Activated naive CD4-positive, alpha-beta T cell treated with anti-CD3 and anti-CD28 coated beads, Interleukin-2, amount 50 U/mL, for 72 hours (primary cell): ENCODE data around the gene PRPF18. TPM values are rescaled to one million over a fixed set of nuclear protein-coding genes. Genes with fewer than 3 reads are reported as not detected.

Experiments
- ATAC-seq, 2 donors: fragments of 150-1000 bp; cut with Tn5 transposase; 2 replicates each; pipeline ENCODE4 v1.10.0; 2021; ENCODE audit warnings: mild to moderate bottlenecking in 2 of 2, moderate library complexity in 2 of 2
- DNase-seq, 2 donors: peaks; one replicate each; pipeline ENCODE4 v3.0.0; 2021 to 2022; ENCODE audit warnings: low spot score in 2 of 2
- H3K27ac Mint-ChIP-seq, 2 donors: one replicate each; pipeline ENCODE4 v1.8.0; 2022; ENCODE audit warnings: mild to moderate bottlenecking in 2 of 2, mixed read lengths in 2 of 2
- H3K36me3 Mint-ChIP-seq, 2 donors: one replicate each; pipeline ENCODE4 v1.8.0; 2022; ENCODE audit warnings: mixed read lengths in 2 of 2
- H3K9me3 Mint-ChIP-seq, 2 donors: one replicate each; pipeline ENCODE4 v1.8.0; 2022; ENCODE audit warnings: mixed read lengths in 2 of 2
- total RNA-seq, 2 donors: library from RNA; stranded (reverse); gene quantifications; one replicate each; pipeline ENCODE4 v1.2.3, GENCODE V29; 2022

Gene PRPF18
- total RNA-seq, 2 donors from 2014 or later: 19.9 to 31.2 TPM

DNA sequence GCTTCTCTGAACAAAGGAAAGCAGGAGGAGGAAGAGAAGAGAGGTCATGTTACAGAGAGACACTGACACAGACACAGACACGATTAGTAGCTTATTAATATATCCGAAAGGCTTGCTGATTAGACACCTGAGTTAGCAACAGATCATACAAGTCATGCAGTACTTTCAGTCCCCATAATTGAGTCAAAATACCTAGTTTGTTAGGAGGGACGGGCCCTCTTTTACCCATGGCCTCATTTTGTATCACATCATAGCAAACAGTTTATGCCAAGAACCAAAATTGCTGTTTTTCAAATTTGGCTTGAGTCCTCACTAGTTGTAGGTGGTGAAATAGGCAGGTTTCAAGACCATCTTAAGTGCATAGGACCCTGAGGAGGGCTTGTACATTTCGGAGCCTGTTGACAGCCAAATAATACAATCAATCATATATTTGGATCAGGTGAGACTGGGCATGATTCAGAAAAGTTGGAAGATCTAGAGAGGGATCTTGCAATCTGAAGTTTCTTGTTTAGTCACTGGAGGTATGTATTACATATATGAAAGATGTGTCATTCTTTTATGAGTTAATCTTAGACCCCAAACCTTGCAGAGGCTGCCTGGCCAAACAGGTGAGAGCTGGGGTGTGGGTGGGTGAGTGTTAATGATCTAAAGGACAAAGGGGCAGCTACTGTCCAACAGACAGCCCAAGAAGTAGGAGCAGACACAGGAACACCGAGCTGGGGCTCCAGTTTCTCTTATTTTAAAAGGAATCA, 65.4 kb downstream of the PRPF18 start:
- H3K27ac Mint-ChIP-seq: peak overlapping the region; percentile 38 to 75
- DNase-seq (no peak), ATAC-seq (peak; percentile 79 to 87)
- H3K9me3 Mint-ChIP-seq: no peaks in the 10 kb centered on the region
- peaks cover 0 to 9% of the 10 kb centered on the region in 2 donors for H3K36me3 Mint-ChIP-seq

DNA sequence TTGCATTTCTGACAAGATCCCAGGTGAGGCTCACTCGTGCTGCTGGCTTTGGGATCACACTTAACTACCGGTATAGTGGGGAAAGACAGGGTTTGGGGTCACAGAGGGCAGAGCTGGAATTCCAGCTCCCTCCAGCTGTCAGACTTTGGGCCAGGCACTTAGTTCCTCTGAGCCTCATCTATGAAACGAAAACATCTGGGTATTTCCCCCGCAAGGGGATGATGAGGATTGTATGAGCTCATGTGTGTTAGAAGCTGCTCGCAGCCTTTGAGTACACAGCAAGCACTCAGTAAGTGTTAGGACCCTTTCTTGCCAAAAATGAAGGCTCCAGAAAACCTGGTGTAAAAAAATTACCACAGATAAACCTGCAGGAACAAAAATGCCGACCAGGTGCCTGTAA, 66.1 kb downstream of the PRPF18 start:
- ATAC-seq (peak in 1 of 2 donors; percentile 44), DNase-seq (no peak)
- Mint-ChIP-seq H3K36me3 (peaks cover 0 to 9% of the 10 kb centered on the region in 2 donors), H3K9me3 (no peaks in the 10 kb centered on the region), H3K27ac (peak overlapping the region; percentile 36 to 75)

DNA sequence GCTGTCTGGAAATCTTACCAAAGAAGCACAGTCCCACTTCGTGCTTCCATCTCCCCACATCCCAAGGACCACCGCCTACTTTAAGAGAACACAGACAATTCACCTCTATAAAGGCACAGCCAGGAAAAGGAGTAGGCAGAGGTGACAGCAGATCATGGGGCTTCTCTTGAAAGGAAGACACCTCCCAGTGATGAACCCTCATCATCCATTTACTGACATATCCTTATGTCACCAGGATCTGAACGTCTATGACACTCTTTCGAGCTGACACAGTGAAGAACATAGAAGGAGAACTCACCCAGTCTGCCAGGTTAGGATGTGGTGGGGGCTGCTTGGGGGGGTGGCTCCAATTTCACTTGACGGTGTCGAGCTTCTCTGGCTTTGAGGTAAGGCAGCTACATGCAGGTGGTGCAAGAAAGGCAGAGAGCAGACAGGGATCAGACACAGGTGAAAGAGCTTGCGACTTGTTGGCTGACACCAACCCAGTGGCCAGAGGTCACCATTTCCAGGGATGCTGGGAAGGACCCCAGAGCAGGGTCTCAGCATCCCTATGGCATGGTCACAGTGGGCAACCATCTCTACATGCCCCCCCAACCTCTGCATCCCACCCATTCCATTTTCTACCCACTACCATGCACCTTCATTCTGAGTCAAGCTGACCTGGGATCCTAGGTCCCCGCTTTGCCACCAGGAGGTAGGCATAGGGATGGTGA, 67.5 kb downstream of the PRPF18 start:
- DNase-seq (no peak), ATAC-seq (no peak)
- Mint-ChIP-seq H3K36me3 (no peaks in the 10 kb centered on the region), H3K27ac (peak overlapping the region in 1 of 2 donors; percentile 75), H3K9me3 (no peaks in the 10 kb centered on the region)

DNA sequence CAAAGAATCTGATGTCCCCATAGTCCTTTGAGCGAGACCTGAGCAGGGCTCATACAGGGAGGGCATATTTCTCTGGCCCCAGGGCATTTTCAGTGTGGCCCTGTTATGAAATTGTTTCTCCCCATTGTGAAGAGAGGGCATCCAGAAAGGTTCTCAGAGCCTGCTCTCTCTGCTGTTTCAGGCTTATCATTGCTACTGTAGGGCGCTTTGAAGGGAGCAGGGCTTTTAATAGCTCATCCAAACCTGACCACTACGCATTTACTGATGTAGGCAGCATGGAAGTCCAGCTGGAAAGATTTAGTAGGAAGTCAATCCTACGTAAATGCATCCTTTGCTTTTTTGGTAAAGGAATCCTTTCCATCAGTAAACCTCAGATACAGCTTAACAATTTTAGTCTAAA, 68.1 kb downstream of the PRPF18 start:
- DNase-seq (no peak), ATAC-seq (no peak)
- H3K36me3 Mint-ChIP-seq: no peaks in the 10 kb centered on the region
- H3K27ac Mint-ChIP-seq: no peak overlapping the region
- no peaks in the 10 kb centered on the region for H3K9me3 Mint-ChIP-seq

DNA sequence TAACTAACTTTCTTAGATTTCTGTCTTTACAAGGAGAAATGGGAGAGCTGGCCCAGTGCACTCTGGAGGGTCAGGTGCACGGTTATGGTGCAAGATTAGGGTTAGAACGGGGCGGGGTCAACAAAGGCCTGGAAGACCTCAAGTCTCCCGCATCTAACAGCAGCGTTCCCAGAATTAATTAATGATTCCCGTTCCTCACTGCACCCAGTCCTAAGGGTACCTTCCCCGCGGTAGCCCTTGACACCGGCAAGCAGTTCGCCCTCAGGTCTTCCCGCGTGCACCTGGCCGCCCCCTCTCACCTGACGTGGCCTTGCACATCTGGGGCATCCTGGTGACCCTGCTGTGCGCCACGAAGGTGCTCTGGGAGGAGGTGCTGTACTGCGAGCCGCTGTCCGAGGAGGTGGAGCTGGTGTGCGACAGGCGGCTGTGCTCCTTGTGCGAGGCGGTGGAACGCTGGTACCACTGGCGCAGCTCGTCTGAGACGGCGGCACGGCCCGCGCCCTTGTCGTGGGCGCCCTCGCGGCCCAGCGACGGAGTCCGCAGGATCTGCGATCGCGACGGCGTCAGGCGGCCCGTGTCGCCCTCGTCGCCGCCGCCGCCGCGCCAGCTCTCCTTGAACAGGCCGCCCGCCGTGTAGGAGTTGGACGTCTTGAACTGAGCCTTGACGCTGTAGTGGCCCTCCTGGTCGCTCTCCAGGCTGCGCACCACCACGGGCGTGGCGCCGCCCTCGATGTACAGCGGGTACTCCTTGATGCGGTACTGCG, 69.8 kb downstream of the PRPF18 start:
- Mint-ChIP-seq H3K27ac (no peak overlapping the region), H3K9me3 (no peaks in the 10 kb centered on the region), H3K36me3 (no peaks in the 10 kb centered on the region)
- ATAC-seq (no peak), DNase-seq (no peak)

DNA sequence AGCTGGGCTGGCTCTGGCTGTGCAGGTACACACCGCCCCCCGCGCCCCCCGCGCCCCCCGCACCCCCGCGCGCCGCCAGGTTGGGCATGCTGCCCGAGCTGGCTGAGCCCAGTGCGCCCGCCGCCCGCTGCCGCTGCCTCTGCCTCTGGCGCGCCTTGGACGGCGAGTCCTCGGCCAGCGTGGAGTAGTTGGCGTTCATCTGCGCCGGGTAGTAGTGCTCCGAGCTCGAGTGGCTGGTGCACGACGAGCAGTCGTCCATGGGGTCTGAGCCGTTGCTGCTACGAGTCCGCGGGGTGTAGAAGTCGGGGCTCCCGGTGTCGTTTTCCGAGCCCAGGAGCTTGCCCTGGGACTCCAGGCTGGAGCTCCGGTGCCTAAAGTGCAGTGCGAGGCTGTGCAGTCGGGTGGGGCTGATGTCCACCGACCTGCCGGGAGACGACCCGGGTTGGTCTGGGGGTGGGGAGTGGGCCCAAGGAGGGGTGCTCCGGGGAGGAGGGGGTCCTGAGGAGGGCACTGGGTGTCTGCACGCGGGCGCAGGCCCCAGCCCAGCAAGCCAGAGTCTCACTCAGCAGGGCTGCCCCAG, 70.4 kb downstream of the PRPF18 start:
- no peaks in the 10 kb centered on the region for H3K36me3 Mint-ChIP-seq
- no peak for DNase-seq
- H3K9me3 Mint-ChIP-seq: no peaks in the 10 kb centered on the region
- no peak overlapping the region for H3K27ac Mint-ChIP-seq
- ATAC-seq: no peak

DNA sequence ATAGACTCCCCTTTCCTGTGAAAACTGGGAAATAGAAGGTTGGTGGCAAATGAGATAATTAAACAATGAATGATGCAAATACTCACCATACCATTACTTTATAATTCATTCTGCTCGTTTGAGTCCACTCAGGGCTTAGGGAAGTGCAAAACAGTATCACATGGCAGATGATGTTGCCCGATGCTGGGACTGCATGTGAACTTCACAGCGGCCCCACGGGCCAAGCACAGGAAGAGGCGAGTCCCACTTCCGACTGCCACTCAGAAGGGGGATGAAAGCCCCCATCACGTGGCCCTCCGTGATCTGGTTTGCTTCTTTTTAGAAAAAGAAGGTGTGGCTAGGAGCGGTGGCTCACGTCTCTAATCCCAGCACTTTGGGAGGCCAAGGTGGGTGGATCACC, 71.5 kb downstream of the PRPF18 start:
- no peak for DNase-seq
- Mint-ChIP-seq H3K27ac (peak overlapping the region in 1 of 2 donors; percentile 22), H3K9me3 (no peaks in the 10 kb centered on the region), H3K36me3 (no peaks in the 10 kb centered on the region)
- no peak for ATAC-seq

DNA sequence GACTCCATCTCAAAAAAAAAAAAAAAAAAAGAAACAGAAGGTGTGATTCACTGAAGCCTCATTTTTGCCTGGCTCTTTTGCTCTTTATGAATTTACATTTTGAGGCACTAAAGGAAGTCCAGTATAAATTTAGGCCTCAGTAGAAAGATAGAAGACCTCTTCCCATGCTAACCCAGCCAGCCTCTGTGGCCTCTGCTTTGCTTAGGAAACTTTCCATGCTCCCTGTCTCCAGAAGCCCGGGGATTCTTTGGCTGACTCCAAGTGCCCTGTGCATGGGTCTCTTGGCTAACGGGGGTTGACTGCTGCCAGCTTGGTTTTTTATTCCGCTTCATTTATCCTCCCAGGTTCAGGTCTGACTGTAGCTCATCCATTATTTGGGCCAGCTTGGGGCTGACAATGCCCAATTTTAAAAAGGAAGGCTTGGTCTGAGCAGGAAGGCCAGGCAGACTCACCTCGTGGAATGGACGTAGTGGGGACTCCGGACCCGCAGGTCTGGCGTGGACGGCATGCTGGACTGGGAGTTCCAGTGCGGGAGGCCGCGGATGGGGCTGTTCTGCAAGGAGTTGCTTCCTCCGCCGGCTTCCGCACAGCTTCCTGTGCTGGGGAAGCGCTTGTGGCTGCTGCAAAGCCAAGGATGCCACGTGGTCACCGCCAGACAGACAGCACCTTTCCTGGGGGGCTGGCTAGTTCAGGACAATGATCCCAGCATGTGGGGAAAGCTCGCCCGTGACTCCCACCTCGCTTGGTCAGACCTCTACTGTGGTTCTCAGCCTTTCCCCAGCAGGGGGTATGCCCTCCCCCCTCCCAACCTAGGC, 72.3 kb downstream of the PRPF18 start:
- no peaks in the 10 kb centered on the region for H3K36me3 Mint-ChIP-seq
- H3K27ac Mint-ChIP-seq: peak overlapping the region; percentile 29 to 68
- no peak for DNase-seq
- ATAC-seq: peak; percentile 9 to 33
- H3K9me3 Mint-ChIP-seq: no peaks in the 10 kb centered on the region

DNA sequence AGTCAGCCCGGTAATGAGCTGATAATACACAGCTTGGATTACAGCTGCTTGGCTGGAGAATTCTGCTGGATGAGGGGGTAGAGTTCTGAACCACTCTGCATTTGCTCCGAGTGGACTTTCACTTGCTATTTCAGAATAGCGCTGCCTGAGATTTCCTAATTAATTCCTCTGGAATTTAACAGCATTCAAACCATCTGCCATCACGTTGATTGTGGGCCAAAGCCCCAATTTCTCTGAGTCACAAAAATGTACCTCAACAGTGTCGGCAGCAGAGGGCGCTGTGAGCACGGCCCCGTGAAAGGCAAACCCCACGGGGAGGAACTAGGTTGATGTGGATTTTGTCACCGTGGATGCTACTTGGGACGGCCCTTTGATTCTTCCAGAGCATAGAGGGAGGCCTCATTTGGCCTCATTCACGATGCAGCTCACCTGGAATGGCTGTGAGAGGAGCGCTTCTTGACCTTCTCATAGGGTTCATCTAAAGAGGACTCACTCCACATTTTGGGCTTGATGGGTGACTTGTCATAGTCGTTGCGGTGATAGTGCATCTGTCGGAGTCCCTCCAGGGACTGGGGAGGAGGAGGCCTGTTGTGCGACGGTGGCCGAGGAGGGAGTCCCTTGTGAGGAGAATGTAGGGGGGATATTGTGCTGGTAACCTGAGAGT, 73.3 kb downstream of the PRPF18 start:
- peak; percentile 60 to 62 for ATAC-seq
- peak overlapping the region in 1 of 2 donors; percentile 68 for H3K27ac Mint-ChIP-seq
- no peaks in the 10 kb centered on the region for H3K36me3 Mint-ChIP-seq
- no peaks in the 10 kb centered on the region for H3K9me3 Mint-ChIP-seq
- DNase-seq: peak in 1 of 2 donors; percentile 75

DNA sequence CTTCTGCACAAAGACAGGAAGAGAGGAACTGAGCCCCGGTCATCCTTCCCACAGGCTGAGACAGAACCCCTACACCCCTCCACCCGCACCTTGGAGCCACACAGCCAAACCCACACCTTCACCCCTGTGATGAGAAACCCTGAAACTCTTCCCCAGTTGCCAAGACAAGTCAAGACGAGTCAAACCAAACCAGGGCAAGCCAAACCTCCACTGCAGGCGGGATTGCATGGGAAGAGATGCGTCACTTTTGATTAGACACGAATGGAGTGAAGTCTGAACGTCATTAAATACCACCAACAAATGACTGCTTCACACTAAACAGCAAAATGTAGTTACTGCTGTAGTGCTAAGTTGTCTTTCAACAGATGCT, 73.8 kb downstream of the PRPF18 start:
- peak overlapping the region in 1 of 2 donors; percentile 68 for H3K27ac Mint-ChIP-seq
- no peaks in the 10 kb centered on the region for H3K9me3 Mint-ChIP-seq
- DNase-seq: no peak
- no peaks in the 10 kb centered on the region for H3K36me3 Mint-ChIP-seq
- ATAC-seq: peak; percentile 42 to 64

DNA sequence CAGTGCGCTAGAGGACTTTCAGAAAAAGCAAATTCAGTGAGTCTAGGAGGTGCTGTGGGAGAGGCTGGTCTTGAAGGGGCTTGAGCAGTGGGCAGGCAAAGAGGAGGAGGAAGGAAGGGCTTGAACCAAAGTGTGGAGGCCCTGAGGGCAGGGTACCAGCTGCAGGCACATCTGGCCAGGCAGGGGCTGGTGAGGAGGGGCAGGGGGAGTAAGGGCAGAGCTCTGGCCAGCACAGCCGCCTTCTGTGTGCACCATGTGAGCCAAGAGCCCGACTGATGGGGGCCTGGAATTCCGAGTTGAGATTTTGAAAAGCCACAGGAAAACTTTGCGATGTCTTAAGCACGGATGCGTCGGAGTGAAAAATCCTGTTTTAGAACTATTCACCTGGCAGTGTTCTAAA, 74.5 kb downstream of the PRPF18 start:
- Mint-ChIP-seq H3K36me3 (no peaks in the 10 kb centered on the region), H3K9me3 (no peaks in the 10 kb centered on the region), H3K27ac (peak overlapping the region; percentile 18 to 41)
- no peak for DNase-seq
- no peak for ATAC-seq

DNA sequence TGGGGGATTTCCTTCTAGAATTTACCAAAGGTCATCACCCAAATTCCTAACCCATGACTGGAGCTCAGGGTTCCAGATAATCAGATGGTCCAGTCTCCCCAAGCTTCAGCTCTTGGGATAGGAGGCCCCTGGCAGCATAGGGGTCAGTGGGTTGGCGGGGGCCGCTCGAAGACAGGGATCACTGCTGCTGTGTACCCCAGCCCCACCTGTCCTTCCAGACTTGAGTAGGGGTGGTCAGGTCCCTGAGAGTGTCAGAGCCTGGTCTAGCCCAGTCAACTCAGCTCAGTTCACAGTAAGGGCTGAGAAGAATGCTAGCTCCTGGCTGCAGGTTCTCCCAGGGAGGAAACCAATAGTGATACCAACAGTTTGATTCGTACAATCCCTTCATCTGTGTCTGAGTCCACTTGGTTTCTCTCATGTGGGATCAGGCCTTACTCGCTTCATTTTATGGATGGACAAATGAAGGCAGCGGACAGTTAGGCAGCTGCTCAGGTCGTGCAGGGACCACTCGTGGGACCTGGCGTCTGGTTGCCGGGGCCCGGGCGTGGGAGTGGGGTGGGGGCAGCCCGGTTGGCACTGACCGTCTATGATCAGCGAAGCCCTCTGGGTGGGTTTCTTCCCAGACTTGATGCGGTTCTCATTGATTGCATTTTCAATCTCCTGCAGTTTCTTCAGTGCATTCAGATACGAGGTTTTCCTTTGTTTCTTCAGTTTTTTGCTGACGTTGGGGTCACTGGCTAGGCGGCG, 78.9 kb downstream of the PRPF18 start:
- H3K9me3 Mint-ChIP-seq: no peaks in the 10 kb centered on the region
- ATAC-seq: no peak
- no peak for DNase-seq
- H3K36me3 Mint-ChIP-seq: no peaks in the 10 kb centered on the region
- no peak overlapping the region for H3K27ac Mint-ChIP-seq

DNA sequence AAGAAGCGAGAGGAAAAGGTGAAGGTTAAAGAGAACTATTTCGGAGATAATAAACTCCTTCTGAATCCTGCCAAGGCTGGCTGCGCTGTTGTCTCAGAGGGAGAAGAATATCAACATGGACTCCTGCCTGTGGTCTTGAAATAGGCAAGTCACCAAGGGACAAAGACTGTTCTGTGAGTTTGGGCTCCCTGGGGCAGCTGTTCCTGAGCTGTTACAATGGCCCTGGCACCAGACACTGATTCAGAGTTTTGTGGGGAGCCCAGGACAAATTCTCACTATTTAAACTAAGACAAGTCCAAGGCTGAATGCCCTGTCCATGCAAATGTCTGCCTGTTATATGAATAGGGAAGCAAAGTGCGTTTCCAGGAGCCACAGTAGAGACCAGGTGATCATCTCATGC, 81.4 kb downstream of the PRPF18 start:
- no peaks in the 10 kb centered on the region for H3K36me3 Mint-ChIP-seq
- no peaks in the 10 kb centered on the region for H3K9me3 Mint-ChIP-seq
- DNase-seq: no peak
- H3K27ac Mint-ChIP-seq: no peak overlapping the region
- ATAC-seq: no peak

DNA sequence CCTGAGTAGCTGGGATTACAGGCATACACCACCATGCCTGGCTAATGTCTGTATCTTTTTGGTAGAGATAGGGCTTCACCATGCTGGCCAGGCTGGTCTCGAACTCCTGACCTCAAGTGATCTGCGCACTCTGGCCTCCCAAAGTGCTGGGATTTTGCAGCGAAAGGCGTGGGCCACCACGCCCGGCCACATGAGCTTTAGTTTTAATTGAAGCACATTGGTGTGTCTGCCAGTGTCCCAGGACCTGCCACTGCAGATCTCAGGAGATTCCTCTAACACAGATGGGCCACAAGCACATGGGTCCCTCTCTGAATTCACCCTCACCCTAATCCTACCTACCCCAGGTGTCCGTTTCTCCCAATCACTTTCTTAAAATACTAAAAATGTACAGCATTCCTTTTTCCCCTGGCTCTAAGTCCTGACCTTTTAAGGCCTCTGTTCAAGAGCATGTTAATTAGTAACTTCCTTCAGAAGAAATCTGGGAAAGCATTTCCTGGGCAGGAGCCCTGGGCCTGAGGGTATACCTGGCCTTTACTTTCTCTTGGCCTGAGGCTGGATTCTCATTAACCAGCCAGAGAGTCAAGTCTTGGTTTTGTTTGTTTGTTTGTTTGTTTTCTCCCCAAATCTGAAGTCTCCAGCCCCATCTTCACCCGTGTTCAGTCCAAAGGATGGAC, 82.6 kb downstream of the PRPF18 start:
- peak in 1 of 2 donors; percentile 13 for DNase-seq
- peak overlapping the region in 1 of 2 donors; percentile 32 for H3K27ac Mint-ChIP-seq
- no peak for ATAC-seq
- no peaks in the 10 kb centered on the region for H3K9me3 Mint-ChIP-seq
- no peaks in the 10 kb centered on the region for H3K36me3 Mint-ChIP-seq

DNA sequence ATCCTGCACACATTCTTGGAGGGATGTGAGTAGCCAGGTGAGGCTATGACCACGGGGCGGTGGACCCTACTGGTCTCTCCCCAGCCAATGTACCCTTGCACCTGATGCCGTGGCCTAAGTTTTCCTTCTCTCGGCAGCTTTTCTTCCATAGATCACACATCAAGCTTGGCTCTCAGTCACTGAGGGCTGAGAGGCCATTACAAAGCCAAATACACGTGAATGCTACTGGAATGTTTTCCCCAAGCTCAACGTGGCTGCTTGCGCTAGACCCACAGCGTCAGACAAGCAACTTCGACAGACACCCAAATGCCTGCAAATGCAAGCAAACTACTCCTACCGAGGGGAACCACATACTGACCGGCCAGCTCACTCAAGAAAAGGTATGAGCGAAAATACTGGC, 83.1 kb downstream of the PRPF18 start:
- no peak for ATAC-seq

More for the DNA sequence above, 83.1 kb downstream of the PRPF18 start:
- no peaks in the 10 kb centered on the region for H3K36me3 Mint-ChIP-seq
- peak overlapping the region; percentile 32 to 60 for H3K27ac Mint-ChIP-seq
- H3K9me3 Mint-ChIP-seq: no peaks in the 10 kb centered on the region
- DNase-seq: peak in 1 of 2 donors; percentile 3
